BE2C (cell line): Measurements from ENCODE around the gene ALX3.
A peak's percentile ranks its signal among the peaks of the same experiment; 100 is the strongest.

Experiments used
- DNase-seq: peaks from one replicate; pipeline ENCODE4 v3.0.0-alpha.2; 2020
- H3K27me3 ChIP-seq: fragments of 250-450 bp; sonication (Bioruptor Pico); 2 replicates; pipeline ENCODE4 v1.5.1; 2020; ENCODE audit warnings: mild to moderate bottlenecking
- H3K36me3 ChIP-seq: fragments of 250-450 bp; sonication (Bioruptor Pico); 2 replicates; pipeline ENCODE4 v1.5.1; 2020; ENCODE audit warnings: mild to moderate bottlenecking
- H3K4me1 ChIP-seq: fragments of 250-450 bp; sonication (Bioruptor Pico); 2 replicates; pipeline ENCODE4 v1.5.1; 2020
- H3K4me3 ChIP-seq: 2 replicates; pipeline ENCODE4 v1.5.1; 2011; ENCODE audit warnings: low read depth, low read length
- H3K9me3 ChIP-seq: fragments of 250-450 bp; sonication (Bioruptor Pico); 2 replicates; pipeline ENCODE4 v1.5.1; 2020
- CTCF ChIP-seq: IDR thresholded peaks from 2 replicates; pipeline ENCODE4 v1.5.1; 2012; ENCODE audit warnings: mild to moderate bottlenecking, low read depth, low read length

ALX3 gene

DNA sequence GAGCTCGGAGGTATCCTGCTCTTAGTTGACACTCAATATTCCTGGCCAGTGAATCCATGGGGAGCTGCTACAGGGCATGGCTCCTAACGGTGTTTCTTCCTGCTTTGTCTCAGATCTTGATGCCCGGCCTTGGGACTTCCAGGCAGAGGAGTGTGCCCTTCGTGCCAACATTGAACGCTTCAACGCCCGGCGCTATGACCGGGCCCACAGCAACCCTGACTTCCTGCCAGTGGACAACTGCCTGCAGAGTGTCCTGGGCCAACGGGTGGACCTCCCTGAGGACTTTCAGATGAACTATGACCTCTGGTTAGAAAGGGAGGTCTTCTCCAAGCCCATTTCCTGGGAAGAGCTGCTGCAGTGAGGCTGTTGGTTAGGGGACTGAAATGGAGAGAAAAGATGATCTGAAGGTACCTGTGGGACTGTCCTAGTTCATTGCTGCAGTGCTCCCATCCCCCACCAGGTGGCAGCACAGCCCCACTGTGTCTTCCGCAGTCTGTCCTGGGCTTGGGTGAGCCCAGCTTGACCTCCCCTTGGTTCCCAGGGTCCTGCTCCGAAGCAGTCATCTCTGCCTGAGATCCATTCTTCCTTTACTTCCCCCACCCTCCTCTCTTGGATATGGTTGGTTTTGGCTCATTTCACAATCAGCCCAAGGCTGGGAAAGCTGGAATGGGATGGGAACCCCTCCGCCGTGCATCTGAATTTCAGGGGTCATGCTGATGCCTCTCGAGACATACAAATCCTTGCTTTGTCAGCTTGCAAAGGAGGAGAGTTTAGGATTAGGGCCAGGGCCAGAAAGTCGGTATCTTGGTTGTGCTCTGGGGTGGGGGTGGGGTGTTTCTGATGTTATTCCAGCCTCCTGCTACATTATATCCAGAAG lies 16.7 kb downstream of the ALX3 start:
- peak; percentile 99 for TF ChIP-seq CTCF
- Histone ChIP-seq H3K27me3 (no peaks in the 10 kb centered on the region), H3K4me1 (peaks cover 44% of the 10 kb centered on the region), H3K36me3 (peaks cover 70% of the 10 kb centered on the region), H3K4me3 (no peak overlapping the region), H3K9me3 (no peaks in the 10 kb centered on the region)
- DNase-seq: peak; percentile 80

DNA sequence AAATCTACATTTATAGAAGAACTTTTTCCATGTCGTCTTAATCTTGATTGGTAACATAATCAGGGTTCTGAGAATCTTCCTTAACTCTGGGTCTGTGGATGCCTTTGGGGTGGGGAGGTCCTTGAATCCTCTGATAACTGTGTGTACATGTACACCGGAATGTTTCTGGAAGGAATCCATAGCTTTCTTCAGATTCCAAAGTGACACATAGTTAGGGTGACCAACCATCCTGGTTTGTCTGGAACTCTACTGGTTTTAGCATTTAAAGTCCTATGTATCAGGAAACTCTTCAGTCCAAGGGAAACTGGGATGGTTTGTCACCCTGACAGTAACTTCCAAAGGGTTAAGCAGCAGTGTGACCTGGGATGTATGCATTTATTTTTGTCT lies 19.2 kb downstream of the ALX3 start:
- no peaks in the 10 kb centered on the region for H3K9me3 ChIP-seq
- peaks cover 82% of the 10 kb centered on the region for H3K36me3 ChIP-seq

DNA sequence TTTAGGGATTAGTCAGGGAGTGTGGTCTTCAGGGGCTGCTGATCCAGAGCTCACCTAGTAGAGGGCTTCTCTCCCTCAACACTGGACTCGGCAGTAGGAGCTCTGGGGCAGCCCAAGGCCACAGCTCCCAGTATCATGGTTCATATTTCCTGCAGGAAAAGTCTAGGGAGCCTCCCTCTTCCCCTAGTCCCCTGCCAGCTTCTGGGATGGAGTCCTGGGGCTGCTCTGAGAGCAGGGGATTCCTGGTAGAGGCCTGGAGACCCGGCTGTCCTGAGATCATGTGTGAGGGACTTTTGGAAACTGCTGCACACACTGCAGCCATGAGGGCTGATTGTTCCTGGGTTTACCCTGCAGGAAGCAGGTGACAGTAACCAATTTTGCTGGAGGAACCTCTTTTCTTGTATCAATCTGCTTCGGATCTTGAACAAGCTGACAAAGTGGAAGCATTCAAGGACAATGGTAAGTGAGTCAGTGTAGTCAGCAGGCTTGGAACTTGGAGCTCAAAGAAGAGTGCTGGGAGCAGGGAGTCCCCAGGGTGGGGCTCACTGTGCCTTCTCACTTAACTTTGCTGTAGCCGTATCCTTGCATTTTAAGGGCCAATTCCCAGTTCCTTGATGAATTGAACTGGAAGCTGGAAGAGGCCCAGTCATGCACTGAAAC lies 19.7 kb downstream of the ALX3 start:
- no peaks in the 10 kb centered on the region for H3K27me3 ChIP-seq
- TF ChIP-seq CTCF: no peak
- H3K9me3 ChIP-seq: no peaks in the 10 kb centered on the region
- H3K36me3 ChIP-seq: peaks cover 82% of the 10 kb centered on the region
- DNase-seq: no peak
- peaks cover 28% of the 10 kb centered on the region for H3K4me1 ChIP-seq
- H3K4me3 ChIP-seq: no peak overlapping the region

More for the DNA sequence above, 19.2 kb downstream of the ALX3 start:
- H3K27me3 ChIP-seq: no peaks in the 10 kb centered on the region
- H3K4me3 ChIP-seq: no peak overlapping the region
- no peak for DNase-seq
- TF ChIP-seq CTCF: no peak
- peaks cover 28% of the 10 kb centered on the region for H3K4me1 ChIP-seq

DNA sequence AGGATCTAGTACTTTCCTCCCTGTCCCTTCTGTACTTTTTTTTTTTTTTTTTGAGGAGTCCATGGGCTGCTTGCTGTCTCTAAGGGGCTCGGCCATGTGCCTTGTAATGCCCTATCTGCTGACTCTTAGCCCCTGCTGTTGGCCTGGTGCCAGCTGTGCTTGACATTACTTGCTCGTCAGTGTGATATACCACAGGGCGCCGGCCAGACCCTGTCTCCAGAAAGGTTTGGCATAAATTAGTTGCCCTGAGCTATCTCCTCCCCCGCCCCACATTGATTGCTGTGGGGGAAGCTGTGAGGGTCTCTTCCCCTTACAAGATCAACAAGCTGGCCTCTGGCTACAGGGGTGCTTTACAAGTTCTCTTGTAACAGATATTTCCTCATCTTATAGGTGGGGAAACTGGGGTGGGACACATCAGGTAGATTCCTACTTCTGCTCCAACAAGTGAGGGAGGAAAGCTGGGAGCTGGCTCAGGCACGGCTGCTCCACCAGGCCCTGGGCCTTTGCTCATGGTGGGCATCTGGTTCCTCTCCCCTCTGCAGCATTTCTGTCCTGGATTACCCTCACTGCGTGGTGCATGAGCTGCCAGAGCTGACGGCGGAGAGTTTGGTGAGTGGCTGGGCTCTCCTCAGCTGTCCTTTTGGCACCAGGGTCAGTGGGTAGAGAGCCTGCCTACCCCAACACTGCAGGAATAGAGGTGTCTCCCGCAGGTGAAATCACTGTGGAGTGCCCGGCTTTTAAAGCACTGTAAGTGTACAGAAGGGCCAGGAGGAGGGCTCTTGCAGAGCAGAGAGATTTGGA lies 20.5 kb downstream of the ALX3 start:
- TF ChIP-seq CTCF: no peak
- H3K4me1 ChIP-seq: peaks cover 28% of the 10 kb centered on the region
- H3K9me3 ChIP-seq: no peaks in the 10 kb centered on the region
- peak; percentile 97 for DNase-seq
- peak overlapping the region; percentile 3 for H3K4me3 ChIP-seq
- H3K27me3 ChIP-seq: no peaks in the 10 kb centered on the region
- H3K36me3 ChIP-seq: peaks cover 80% of the 10 kb centered on the region

DNA sequence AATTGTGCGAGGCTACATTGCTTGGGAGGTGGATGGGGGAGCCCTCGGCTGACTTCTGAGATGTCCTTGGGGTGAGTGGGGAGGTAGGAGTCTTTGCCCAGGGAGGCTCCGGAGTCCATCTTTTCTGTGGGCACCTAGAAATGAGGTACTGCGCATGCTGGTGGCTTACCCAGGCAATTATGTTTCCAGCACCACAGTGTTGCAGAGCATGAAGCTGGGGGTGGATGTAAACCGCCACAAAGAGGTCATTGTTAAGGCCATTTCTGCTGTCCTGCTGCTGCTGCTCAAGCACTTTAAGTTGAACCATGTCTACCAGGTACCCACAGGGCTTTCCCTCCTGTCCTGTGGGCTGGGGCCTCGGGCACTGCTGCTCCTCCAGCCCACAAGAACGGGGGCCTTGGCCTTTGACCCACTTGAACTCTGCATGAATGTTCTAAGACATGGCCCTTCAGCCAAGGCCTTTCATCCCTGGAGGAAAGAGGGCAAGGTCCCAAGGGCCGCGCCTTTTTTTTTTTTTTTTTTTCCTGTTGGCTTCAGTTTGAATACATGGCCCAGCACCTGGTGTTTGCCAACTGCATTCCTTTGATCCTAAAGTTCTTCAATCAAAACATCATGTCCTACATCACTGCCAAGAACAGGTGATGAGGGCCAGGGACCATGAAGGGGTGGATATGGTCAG lies 21.4 kb downstream of the ALX3 start:
- Histone ChIP-seq H3K4me3 (no peak overlapping the region), H3K4me1 (peaks cover 21% of the 10 kb centered on the region), H3K9me3 (no peaks in the 10 kb centered on the region), H3K27me3 (no peaks in the 10 kb centered on the region), H3K36me3 (peaks cover 78% of the 10 kb centered on the region)
- no peak for DNase-seq
- no peak for TF ChIP-seq CTCF
